K562 (cell line): Measurements from ENCODE around the gene LTBP4. TPM values are rescaled to one million over a fixed set of nuclear protein-coding genes. Genes with fewer than 3 reads are reported as not detected.

ENCODE experiments used
- COPS2 ChIP-seq: fragments of 450-650 bp; conservative IDR thresholded peaks from 2 replicates; pipeline ENCODE4 v1.6.1; 2016; ENCODE audit warnings: mild to moderate bottlenecking, moderate library complexity
- CREB3L1 ChIP-seq: fragments of 450-650 bp; IDR thresholded peaks from 2 replicates; pipeline ENCODE4 v1.6.1; 2014; ENCODE audit warnings: low read depth, mild to moderate bottlenecking, moderate library complexity, borderline replicate concordance
- DEAF1 ChIP-seq: fragments of 450-650 bp; formaldehyde crosslinking; IDR thresholded peaks from 2 replicates; pipeline ENCODE4 v1.4.0; 2020; ENCODE audit warnings: mild to moderate bottlenecking, moderate library complexity
- GATA2 ChIP-seq: sonication (generic); formaldehyde crosslinking; IDR thresholded peaks from 2 replicates; pipeline ENCODE4 v1.4.0; 2020; ENCODE audit warnings: mild to moderate bottlenecking, missing genetic modification reagents
- HMG20B ChIP-seq: fragments of 250-450 bp; sonication (Bioruptor Pico); IDR thresholded peaks from 2 replicates; pipeline ENCODE4 v1.5.0; 2021; ENCODE audit warnings: mild to moderate bottlenecking
- JUND ChIP-seq, 2 experiments: IDR thresholded peaks; 2 replicates in 1 of 2; 3 replicates in 1 of 2; pipeline ENCODE4 v1.6.1; 2011; ENCODE audit warnings: borderline replicate concordance in 2 of 2, low read depth in 2 of 2, low read length in 2 of 2, improper control_type of control experiment in 1 of 2, missing biosample characterization in 1 of 2, missing genetic modification characterization in 1 of 2, missing genetic modification reagents in 1 of 2
- MTF1 ChIP-seq: fragments of 250-450 bp; sonication (Bioruptor Pico); IDR thresholded peaks from 2 replicates; pipeline ENCODE4 v1.9.0; 2021; ENCODE audit warnings: moderate library complexity, mild to moderate bottlenecking, inconsistent platforms, borderline replicate concordance
- NCOA1 ChIP-seq: fragments of 450-650 bp; IDR thresholded peaks from 2 replicates; pipeline ENCODE4 v1.6.1; 2016; ENCODE audit warnings: low read depth
- NR1H2 ChIP-seq: sonication (generic); formaldehyde crosslinking; IDR thresholded peaks from 2 replicates; pipeline ENCODE4 v1.4.0; 2020; ENCODE audit warnings: mild to moderate bottlenecking, missing genetic modification reagents
- PCBP1 ChIP-seq: fragments of 200-400 bp; formaldehyde crosslinking; IDR thresholded peaks from 2 replicates; pipeline ENCODE4 v1.6.1; 2018; ENCODE audit warnings: mild to moderate bottlenecking, low read depth, low read length; ENCODE audit not compliant: poor library complexity, severe bottlenecking
- PHF21A ChIP-seq: fragments of 450-650 bp; IDR thresholded peaks from 2 replicates; pipeline ENCODE4 v1.6.1; 2017; ENCODE audit warnings: low read depth, borderline replicate concordance
- RBM15 ChIP-seq: fragments of 200-400 bp; formaldehyde crosslinking; IDR thresholded peaks from 2 replicates; pipeline ENCODE4 v1.6.1; 2018; ENCODE audit warnings: mild to moderate bottlenecking, low read length, moderate library complexity; ENCODE audit not compliant: insufficient read depth
- TEAD2 ChIP-seq: fragments of 450-650 bp; IDR thresholded peaks from 2 replicates; pipeline ENCODE4 v1.6.1; 2016; ENCODE audit warnings: missing genetic modification characterization, control low read depth, missing compliant biosample characterization
- XRCC4 ChIP-seq: IDR thresholded peaks from one replicate; pipeline ENCODE4 v1.6.1; 2011; ENCODE audit not compliant: insufficient read depth, insufficient read length; ENCODE audit errors: extremely low read depth
- ZFP91 ChIP-seq: sonication (generic); formaldehyde crosslinking; IDR thresholded peaks from 2 replicates; pipeline ENCODE4 v1.8.0; 2022; ENCODE audit warnings: mild to moderate bottlenecking, missing genetic modification reagents
- ZNF224 ChIP-seq: sonication (generic); formaldehyde crosslinking; IDR thresholded peaks from 2 replicates; pipeline ENCODE4 v1.8.0; 2022; ENCODE audit warnings: mild to moderate bottlenecking, missing genetic modification reagents
- ZNF23 ChIP-seq: fragments of 250-450 bp; sonication (Bioruptor Pico); IDR thresholded peaks from 2 replicates; pipeline ENCODE4 v1.4.0; 2020; ENCODE audit warnings: mild to moderate bottlenecking
- ZZZ3 ChIP-seq: fragments of 450-650 bp; IDR thresholded peaks from 2 replicates; pipeline ENCODE4 v1.6.1; 2016; ENCODE audit warnings: antibody characterized with exemption, mild to moderate bottlenecking, moderate library complexity
- polyA plus RNA-seq, 8 experiments: library from polyadenylated mRNA; depleted of rRNA in 4 of 8; stranded (reverse) in 5 of 8; unstranded in 3 of 8; fragments of >200 nt; fragmentation: Nextera tagmentation in 2 of 8; fragmentation: Illumina TruSeq in 1 of 8; extraction: Ambion mirVana in 2 of 8; extraction: Trizol in 1 of 8; gene quantifications; 2 replicates each; pipeline versions ENCODE4 v1.2.1 to v1.2.3, GENCODE V29; 2011 to 2014; ENCODE audit warnings: inconsistent platforms in 1 of 8, missing spikeins in 1 of 8
- total RNA-seq, 7 experiments: library from RNA; depleted of rRNA in 6 of 7; stranded (reverse); fragments of >200 nt in 6 of 7; fragmentation: Illumina TruSeq in 2 of 7; extraction: Trizol in 2 of 7; gene quantifications; 2 replicates each; pipeline versions ENCODE4 v1.2.1 to v1.2.3, GENCODE V29; 2011 to 2021; ENCODE audit warnings: low replicate concordance in 1 of 7
- TF ChIP-seq, protein P1 (sequence below), 2 experiments: fragments of 450-650 bp; conservative IDR thresholded peaks; 2 replicates each; pipeline ENCODE4 v1.6.1; 2017; ENCODE audit warnings: mild to moderate bottlenecking in 2 of 2, moderate library complexity in 2 of 2

The LTBP4 gene
- total and polyA plus RNA-seq, 9 of the 15 experiments (the other 6 are each of a cell fraction or from before 2014, with no cell fraction given): 0.35 to 160 (median 31.6) TPM

DNA sequence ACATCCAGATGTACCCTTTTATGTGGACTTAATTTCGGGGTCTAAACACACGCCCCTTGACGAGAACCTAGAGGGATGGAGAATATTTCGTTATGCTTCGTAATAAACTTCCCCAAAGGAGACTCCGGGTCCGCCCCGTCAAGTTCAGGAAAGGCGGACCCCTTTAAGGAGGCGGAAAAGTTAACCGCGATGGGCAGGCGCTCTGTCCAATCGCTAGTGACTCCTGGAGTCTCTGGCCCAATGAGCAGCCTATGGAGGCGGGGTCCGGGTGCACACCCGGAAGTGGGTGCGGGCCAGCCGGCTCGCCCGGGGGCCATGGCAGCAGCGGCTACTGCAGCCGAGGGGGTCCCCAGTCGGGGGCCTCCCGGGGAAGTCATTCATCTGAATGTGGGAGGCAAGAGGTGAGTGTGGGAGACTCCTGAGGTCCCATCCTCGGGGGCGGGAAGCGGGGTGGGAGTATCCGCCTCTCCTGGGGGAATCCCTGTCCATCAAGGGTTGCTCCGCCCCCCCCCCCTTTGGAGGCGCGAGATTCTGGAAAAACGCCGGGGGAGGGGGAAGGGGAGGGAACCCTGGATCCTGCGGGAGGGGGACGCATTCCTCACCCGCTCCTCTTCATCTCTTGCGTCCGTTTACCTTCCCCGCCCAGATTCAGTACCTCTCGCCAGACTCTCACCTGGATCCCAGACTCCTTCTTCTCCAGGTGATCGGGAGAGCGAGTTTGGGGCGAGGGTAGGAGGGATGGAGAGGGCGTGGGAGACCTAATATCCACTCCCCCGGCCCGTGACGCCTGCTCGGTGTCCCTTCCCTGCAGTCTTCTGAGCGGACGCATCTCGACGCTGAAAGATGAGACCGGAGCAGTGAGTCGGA is 24.4 kb upstream of the LTBP4 start, which contains the start of gene SHKBP1 (continued):
- TF ChIP-seq DEAF1 (CRISPR knock-in tag): no peak
- TF ChIP-seq NCOA1: no peak
- no peak for TF ChIP-seq ZNF224 (CRISPR knock-in tag)
- no peak for TF ChIP-seq MTF1 (CRISPR knock-in tag)
- TF ChIP-seq JUND (IDR thresholded peaks at IDR 0.05; ENCODE audit: borderline replicate concordance, low read depth, low read length): no peak
- TF ChIP-seq JUND (tag; IDR thresholded peaks at IDR 0.05; ENCODE audit: borderline replicate concordance, low read depth, low read length): no peak
- TF ChIP-seq NR1H2 (CRISPR knock-in tag): no peak
- TF ChIP-seq ZZZ3: no peak
- TF ChIP-seq, protein P1, sequence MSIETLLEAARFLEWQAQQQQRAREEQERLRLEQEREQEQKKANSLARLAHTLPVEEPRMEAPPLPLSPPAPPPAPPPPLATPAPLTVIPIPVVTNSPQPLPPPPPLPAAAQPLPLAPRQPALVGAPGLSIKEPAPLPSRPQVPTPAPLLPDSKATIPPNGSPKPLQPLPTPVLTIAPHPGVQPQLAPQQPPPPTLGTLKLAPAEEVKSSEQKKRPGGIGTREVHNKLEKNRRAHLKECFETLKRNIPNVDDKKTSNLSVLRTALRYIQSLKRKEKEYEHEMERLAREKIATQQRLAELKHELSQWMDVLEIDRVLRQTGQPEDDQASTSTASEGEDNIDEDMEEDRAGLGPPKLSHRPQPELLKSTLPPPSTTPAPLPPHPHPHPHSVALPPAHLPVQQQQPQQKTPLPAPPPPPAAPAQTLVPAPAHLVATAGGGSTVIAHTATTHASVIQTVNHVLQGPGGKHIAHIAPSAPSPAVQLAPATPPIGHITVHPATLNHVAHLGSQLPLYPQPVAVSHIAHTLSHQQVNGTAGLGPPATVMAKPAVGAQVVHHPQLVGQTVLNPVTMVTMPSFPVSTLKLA (conservative IDR thresholded peaks at IDR 0.05): peak; percentile 54 to 81
- TF ChIP-seq ZFP91: peak; percentile 97
- no peak for TF ChIP-seq ZNF23 (CRISPR knock-in tag)
- no peak for TF ChIP-seq XRCC4
- TF ChIP-seq TEAD2 (tag): no peak
- no peak for TF ChIP-seq HMG20B (CRISPR knock-in tag)
- TF ChIP-seq RBM15: no peak
- no peak for TF ChIP-seq PHF21A
- TF ChIP-seq COPS2: no peak
- no peak for TF ChIP-seq GATA2 (CRISPR knock-in tag)
- TF ChIP-seq CREB3L1: 0 out of 2 replicates have a peak, but pooled peaks have one; percentile 21
- TF ChIP-seq PCBP1: peak; percentile 78
